NCI-H2196 treated with DMSO at 0.1 percent for 48 hours (cell line): ENCODE measurements around the gene TAS2R16.
"Not testable (repeated sequence)": the region's sequence is repeated elsewhere in the genome, so short reads cannot be mapped to it uniquely, and the experiment has no call there.

Source experiments
- DNase-seq: peaks from one replicate; lab custom pipeline; 2025; ENCODE audit not compliant: unreplicated experiment; lab: John Stamatoyannopoulos, UW

The TAS2R16 gene

DNA sequence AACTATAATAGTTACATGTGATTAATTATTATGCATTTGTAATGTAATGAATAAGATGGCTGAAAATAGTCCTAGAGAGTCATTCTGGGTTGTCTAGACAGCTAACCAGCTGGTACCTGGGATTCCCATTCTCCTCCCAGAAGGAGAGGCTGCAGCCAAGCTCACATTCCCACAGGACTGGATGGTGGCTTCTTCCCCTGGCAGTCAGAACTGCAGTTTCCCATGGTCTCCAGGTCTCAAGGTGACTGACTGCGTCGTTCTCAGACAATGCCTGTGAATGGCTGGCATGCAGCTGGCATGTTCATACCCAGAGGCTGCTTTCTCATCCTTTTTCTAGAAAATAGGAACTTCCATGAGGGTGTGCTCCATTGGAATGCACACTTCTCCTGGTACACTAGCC lies 21.3 kb downstream of the TAS2R16 start:
- no peak for DNase-seq

DNA sequence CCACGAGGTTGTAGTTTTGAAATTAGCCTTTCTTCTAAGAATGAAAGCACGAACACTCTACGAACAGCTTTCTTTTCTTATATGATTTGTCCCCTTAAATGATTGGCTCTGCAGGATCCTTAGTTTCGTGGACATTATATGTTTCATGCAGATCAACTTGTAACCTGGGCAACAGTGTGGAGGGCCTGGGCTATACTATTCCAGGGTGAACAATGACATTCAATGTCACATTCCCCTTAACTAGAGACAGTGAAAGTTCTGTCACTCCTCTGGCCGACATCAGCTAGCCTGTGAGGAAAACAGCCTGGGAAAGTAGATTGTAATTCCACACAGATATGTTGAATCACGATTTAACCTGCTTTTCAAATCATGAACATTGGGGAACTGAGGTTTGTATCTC lies 23.4 kb downstream of the TAS2R16 start:
- DNase-seq = no peak

DNA sequence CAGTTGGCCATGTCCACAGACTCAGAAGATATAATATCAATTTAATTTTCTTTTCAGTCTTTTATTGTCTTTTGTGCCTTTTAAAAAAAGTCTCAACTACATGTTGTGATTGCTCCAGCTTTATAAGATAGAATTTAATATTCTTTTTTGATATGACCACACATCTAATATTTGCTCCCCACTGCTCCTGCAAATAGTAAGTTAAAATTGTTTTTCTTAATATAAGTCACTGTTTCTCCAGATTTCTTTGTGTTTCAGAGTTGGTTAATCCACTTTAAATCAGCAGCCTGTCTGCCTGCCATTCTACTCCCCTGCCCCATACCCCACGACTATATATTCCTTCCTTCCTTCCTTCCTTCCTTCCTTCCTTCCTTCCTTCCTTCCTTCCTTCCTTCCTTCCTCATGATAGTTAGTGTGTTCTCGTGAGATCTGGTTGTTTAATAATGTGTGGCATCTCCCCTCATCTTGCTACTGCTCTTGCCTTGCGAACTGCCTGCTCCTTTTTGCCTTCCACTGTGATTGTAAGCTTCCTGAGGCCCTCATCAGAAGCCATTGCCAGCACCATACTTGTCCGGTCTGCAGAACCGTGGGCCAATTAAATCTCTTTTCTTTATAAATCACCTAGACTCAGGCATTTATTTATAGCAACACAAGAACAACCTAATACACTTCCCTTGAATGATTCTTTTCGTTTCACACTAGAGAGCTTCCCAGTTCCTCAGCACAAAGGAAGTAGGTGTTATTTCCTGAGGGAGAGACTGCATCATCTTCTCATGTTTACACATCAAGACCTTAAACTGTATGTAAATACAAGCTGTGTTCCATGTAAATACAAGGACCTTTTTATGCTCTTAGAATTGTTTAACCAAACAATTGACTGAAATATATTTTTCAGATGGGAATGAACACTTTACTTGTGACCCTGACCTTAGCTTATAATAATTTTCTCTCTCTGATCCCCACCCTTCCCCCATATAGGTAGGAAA lies 24.5 kb downstream of the TAS2R16 start:
- no peak for DNase-seq

DNA sequence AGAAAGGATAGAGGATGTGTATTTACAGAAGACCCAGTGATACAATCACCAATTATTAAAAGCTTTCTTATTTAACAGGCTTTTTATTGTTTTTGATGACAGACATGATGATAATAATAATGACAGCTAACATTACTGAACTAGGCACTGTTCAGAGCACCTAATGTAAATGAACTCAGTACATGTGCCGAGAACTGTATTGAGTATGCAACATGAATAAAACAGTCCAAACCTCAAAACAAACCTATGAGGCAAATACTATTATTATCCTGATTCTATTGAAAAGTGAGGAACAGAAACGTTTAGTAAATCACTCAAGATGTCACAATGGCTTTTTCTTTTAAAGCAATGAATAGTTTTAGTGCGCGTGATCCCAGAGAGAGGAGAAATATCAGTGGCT lies 27.1 kb downstream of the TAS2R16 start:
- DNase-seq = no peak

DNA sequence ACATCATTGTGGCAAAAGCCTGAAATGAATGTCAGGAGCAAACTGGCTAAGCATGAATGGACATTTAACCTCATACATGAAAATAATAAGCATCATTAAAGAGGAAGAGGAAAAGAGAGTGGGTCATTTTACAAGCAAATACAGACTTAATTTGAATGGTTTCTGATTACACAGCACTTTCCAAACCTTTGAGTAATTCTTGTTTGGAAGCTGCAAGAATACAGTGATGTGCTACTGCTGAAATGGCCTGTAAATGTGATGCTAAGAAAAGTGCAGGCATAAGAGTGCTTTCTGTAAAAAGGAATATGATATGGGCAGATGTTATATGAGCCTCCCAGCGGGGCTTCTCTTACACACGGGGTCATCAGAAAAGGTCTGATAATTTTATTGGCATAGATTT lies 30.2 kb downstream of the TAS2R16 start:
- no peak for DNase-seq

DNA sequence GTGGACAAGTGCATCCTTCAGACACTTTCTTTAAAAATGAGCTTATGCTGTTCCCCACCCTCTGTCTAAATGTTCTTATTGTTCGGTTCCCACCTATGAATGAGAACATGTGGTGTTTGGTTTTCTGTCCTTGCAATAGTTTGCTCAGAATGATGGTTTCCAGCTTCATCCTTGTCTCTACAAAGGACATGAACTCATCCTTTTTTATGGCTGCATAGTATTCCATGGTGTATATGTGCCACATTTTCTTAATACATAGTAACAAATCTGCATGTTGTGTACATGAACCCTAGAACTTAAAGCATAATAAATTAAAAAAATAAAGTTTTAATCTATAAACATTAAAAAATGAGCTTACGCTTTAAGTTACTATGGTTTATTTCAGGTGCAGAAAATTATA lies 41.8 kb downstream of the TAS2R16 start:
- DNase-seq = not testable (repeated sequence)

DNA sequence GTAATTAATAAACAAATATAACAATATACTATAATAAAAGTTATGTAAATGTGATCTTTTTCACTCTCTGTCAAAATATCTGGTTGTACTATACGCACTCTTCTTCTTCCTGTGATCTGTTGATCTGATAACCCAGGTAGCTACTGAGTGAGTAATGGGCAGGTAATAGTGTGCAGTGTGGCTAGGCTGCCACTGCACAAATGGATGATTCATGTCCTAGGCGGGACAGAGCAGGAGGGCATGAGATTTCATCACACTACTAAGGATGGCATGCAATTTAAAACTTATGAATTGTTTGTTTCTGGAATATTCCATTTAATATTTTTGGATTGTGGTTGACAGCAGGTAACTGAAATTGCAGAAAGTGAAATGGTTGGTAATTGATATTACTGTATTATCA lies 44.5 kb downstream of the TAS2R16 start:
- no peak for DNase-seq

DNA sequence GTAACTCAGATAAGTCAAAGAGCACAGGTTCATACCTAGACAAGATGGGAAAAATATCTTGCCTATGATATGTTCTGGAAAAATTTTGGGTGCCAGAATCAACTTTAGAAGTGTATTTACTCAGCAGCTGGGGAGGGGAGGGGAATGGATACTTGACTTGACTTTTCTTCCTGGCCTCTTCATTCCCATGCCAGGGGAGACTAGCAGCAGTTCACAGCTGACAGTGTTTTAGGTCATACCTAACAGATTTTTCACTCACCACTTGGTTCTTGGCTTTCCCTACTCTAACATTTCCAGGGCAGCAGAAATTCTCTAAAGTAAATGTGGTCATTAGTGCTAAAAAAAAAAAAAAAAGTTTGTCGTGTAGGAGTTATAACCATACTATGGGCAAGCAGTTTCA lies 46.3 kb downstream of the TAS2R16 start:
- no peak for DNase-seq
